SKM-1 treated with dmso at 0.1 percent for 144 hours (cell line): ENCODE data around the gene ZNF491.
A peak's percentile ranks its signal among the peaks of the same experiment; 100 is the strongest.
"Not testable (repeated sequence)": the region's sequence is repeated elsewhere in the genome, so short reads cannot be mapped to it uniquely, and the experiment has no call there.

Source experiments
- DNase-seq: peaks from one replicate; lab custom pipeline; 2025; ENCODE audit not compliant: unreplicated experiment; lab: John Stamatoyannopoulos, UW

Gene ZNF491

DNA sequence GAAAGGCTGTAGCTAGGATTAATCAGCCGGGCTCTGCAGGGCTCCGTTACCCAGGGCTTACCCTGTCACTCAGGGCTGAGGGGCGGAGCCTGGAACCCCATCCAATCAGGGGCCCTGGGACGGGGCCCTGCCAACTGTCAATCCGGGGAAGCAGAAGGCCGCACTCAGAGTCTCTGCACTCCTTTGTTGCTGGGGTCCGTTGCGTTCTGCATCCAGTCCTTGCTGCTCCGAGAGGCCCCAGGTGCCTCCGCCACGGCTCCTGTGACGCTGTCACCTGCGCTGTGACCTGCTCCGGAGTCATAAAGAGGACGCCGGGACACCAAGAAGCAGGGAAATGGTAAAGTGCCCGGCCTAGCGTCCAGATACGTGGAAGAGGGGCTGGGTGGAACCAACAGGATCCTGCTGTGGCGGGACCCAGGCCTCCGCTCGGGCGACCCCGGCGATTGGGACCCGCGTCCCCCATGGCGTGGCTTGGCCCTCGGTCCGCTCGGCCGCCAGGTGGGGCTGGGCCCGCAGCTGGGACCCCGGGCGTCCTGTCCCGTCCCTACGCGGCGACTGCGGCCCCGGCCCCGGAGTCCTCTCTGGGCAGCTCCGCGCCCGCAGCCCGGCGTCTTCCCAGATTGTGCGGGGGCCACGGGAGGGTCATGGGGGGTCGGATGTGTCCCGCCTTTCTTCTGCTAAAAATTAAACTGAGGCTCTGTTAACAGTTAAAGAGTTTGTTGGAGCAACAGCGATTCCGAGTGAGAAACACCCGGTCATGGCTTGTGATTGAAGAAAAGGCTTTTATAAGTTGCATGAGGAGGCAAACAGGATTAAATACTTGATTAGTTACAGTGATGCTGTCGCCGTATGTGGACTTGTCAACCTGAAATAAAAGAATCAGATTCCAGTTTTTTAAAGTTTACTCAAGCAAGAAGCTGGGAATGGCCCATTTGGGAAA lies at the start of gene ZNF491:
Gene ZNF491 (plus strand): TSS at position 133 of the 940 bp plus-strand sequence. CDS start 7,431 bp downstream, outside the sequence.
- peak; percentile 88 for DNase-seq

DNA sequence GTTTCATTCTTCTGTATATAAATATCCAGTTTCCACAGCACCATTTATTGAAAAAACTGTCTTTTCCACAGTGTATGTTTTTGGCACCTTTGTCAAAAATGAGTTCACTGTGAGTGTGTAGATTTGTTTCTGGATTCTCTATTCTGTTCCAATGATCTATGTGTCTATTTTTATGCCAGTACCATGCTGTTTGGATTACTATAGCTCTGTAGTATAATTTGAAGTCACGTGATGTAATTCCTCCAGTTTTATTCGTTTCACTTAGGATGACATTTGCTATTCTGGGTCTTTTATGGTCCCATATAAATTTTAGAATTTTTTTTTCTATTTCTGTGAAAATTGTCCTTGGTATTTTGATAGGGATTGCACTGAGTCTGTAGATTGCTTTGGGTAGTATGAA lies 48.6 kb upstream of the ZNF491 start:
- DNase-seq, result no peak

DNA sequence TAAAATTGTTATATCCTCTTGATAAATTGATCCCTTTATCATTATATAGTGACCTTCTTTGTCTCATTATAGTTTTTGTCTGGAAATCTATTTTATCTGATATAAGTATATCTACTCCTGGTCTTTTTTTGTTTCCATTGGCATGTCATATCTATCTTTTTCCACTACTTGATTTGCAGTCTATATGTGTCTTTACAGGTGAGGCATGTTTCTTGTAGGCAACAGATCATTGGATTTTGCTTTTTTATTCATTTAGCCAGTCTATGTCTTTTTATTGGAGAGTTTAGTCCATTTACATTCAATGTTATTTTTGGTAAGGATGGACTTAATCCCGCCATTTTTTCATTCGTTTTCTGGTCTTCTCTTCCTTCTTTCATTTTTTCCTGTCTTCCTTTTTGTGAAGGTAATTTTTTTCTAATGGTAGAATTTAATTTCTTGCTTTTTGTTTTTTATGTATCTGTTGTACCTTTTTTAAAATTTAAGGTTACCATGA lies 46.0 kb upstream of the ZNF491 start:
- no peak for DNase-seq

DNA sequence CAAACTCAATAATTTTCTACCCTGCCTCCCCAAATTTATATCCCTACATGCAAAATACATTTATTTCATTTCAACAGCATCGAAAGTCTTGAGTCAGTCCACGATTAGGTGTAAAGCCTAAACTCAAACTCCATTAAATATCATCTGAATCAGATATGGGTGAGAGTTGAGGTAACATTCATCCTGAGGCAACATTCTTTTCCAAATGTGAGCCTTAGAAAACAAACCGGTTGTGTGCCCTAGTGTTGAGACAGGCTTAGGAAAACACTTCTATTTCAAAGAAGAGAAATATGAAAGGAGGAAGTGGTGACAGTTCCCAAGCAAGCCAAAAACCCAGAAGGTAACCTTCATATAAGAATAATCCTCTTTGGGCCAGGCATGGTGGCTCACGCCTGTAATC lies 43.7 kb upstream of the ZNF491 start:
- no peak for DNase-seq

DNA sequence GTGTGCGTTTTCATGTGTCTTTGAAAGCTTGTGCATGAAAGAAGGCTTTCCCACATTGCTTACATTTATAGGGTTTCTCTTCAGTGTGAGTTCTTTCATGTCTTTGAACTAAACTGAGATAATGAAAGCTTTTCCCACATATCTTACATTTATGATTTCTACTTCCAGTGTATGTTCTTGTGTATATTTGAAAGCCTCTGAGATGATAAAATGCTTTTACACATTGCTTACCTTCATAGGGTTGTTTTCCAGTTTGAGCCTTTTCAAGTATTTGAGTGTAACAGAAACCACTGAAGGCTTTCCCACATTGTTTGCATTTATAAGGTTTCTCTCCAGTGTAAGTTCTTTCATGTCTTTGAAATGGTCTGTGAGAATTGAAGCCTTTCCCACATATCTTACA lies 41.4 kb upstream of the ZNF491 start:
- DNase-seq, result no peak

DNA sequence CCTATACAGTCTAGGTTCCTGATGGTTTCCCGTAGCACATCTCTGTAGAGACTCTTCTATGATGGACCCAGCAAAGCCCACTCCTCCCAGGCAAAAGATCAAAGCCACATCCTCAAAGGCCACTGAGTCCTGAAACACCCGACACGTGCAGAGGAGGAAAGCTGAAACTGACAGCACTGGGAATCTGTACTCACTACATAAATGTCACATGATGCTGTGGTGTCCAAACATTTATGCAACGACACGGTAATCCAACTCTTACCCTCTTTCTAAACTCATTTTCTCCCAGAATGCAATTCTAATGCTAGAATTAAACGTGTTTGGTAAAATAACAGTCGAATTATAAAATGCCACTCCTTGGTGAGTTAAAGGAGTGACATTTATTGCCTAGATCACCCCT lies 38.5 kb upstream of the ZNF491 start:
- DNase-seq, result no peak

DNA sequence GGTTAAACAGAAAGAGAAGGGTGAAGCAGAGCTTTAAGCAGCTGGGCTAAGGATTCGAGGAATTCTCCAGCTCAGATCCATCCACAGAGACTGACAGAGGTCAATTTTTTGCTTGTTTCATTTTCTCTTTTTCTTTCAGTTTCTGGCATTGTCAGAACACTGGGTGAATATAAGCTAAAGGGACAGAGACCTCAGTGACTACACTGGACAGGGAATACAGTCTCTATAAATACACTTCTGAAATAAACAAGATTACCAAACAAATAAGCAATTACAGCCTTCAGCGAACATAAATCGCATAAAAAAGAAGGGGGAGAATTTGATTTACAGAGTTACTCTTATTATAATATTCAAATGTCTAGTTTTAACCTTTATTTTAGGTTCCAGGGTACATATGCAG lies 35.2 kb upstream of the ZNF491 start:
- DNase-seq, result no peak

DNA sequence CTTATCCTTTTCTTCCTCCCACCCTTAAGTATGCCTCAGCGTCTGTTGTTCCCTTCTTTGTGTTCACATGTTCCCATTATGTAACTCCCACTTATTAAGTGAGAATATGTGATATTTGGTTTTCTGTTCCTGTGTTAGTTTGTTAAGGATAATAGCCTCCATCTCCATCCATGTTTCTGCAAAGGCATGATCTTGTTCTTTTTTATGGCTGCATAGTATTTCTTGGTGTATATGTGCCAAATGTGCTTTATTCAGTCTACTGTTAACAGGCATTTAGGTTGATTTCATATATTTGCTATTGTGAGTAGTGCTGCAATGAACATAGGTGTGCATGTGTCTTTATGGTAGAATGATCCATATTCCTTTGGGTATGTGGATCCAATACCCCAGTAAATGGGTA lies 34.7 kb upstream of the ZNF491 start:
- DNase-seq, result no peak

DNA sequence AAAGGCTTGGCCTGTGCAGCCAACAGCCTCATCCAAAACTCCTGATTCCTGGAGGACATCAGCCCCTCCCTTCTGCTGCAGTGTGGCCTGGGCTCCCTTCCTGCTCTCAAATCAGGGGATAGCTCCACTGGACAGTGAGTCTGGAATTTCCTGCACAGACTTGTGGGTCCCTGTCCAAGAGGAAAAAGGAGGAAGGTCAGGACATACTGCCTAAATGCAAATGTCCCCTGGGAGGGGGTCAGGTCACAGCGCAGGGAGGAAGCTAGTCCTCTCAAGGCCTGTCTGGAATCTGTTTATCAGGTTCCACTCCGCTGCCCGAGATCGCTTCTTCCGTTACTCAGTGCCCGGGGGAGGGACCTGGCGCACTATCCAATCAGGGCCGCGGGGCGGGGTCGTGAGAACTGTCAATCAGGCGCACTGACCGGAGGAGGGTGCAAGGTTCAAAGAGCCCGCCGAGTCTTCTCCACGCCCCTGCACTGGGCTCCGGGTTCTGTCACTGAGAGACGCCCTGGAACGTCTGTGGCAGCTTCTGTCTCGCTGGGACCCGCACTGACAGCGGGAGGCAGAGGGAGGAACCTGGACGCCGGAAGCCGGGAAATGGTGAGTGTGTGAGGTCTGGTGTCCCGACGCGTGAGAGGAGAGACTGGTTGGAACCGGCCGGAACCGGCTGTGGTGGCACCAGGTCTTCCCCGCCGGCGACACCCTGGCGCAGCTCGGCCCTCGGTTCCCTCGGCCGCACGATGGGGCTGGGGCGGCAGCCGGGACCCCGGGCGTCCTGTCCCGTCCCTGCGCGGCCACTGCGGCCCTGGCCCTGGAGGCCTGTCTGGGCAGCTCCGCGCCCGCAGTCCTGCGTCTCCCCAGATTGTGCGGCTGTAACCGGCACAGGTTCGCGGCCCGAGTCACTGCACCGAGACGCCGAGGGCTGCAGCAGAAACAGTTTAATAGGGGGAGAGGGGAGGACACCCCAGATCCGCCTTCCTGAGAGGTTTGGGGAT lies 31.4 kb upstream of the ZNF491 start, which contains the start of gene ZNF441:
Gene ZNF441 (plus strand): TSS at position 404 of the 995 bp plus-strand sequence. CDS start 194 bp downstream, at position 598.
- DNase-seq, result peak; percentile 92

DNA sequence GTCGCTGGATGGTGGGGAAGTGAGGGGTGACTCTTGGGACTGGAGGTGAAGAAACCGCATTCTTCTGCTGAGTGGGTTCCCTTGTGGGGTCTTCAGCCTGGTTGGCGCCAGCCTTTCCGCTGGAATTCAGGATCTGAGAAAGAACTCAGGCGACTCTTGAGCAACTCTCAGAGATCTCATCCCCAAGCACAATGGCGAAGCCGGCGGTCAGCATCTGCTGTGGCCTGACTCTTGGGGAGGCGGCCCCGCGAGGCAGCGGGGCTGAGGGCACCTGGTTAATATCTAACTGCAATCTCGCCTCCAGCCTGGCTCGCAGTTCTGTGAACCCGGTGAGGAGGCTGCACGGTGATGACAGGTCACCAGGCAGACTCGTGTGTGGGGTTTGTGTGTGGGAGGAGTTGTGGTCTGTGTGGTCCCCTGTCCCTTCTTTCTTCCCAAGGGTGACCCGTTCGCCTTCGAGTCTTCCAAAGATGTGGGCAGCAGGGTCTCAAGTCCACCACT lies 30.6 kb upstream of the ZNF491 start:
- DNase-seq, result no peak

DNA sequence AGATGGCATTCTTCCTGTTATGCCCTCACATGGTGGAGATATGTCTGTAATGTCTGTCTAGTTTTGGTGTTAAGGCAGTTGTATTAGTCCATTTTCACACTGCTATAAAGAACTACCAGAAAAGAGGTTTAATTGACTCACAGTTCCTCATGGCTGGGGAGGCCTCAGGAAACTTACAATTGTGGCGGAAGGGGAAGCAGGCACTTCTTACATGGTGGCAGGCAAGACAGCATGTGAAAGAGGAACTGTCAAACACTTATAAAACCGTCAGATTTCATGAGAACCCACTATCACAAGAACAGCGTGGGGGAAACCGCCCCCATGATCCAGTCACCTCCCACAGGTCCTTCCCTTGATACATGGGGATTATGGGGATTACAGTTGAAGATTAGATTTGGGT lies 28.3 kb upstream of the ZNF491 start:
- DNase-seq, result no peak

DNA sequence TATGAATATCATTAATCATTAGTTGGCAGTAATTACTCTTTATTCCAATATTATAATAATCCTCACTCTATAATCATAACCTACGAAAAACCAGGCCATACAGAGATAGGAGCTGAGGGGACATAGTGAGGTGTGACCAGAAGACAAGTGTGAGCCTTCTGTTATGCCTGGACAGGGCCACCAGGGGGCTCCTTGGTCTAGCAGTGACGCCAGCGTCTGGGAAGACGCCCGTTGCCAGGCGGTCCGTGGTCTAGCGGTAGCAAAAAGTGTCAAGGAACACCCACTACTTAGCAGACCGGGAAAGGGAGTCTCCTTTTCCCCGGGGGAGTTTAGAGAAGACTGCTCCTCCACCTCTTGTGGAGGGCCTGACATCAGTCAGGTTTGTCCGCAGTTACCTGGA lies 26.8 kb upstream of the ZNF491 start:
- DNase-seq, result not testable (repeated sequence)

DNA sequence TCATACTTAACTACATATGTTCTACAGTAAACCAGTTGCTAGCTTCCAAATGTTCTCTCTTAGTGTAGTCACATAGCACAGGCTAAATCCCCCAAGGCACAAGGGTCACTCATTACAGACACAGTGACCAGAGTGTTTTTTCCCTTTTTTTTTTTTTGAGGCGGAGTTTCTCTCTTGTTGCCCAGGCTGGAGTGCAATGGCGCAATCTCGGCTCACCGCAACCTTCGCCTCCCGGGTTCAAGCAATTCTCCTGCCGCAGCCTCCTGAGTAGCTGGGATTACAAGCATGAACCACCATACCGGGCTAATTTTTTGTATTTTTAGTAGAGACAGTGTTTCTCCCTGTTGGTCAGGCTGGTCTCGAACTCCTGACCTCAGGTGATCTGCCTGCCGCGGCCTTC lies 21.7 kb upstream of the ZNF491 start:
- DNase-seq, result not testable (repeated sequence)

DNA sequence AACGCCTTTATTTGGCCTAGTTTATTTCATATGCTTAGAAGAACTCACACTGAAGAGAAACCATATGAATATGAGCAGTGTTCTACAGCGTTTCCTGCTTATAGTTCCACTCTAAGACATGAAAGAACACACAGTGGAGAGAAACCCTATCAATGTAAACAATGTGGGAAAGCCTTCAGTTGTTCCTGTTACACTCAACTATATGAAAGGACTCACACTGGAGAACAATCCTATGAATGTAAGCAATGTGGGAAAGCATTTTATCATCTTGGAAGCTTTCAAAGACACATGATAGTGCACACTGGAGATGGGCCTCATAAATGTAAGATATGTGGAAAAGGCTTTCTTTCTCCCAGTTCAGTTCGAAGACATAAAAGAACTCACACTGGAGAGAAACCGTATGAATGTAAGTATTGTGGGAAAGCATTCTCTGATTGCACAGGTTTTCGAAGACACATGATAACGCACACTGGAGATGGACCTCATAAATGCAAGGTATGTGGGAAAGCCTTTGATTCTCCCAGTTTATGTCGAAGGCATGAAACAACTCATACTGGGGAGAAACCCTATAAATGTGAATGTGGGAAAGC lies 17.8 kb upstream of the ZNF491 start:
- DNase-seq, result no peak

DNA sequence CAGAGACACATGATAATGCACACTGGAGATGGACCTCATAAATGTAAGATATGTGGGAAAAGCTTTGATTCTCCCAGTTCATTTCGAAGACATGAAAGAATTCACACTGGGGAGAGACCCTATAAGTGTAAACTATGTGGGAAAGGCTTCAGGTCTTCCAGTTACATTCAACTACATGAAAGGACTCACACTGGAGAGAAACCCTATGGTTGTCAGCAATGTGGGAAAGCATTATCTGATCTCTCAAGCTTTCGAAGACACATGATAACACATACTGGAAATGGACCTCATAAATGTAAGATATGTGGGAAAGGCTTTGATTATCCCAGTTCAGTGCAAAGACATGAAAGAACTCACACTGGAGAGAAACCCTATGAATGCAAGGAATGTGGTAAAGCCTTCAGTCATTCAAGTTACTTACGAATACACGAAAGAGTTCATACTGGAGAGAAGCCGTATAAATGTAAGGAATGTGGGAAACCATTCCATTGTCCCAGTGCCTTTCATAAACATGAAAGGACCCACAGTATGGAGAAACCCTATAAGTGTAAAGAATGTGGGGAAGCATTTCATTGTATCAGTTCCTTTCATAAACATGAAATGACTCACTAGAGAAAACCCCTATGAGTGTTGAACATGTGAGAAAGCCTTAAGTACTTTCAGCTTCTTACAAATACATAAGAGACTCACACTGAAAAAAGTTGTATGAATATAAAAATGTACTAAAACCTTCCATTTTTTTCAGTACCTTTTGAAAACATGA lies 16.8 kb upstream of the ZNF491 start:
- no peak for DNase-seq

DNA sequence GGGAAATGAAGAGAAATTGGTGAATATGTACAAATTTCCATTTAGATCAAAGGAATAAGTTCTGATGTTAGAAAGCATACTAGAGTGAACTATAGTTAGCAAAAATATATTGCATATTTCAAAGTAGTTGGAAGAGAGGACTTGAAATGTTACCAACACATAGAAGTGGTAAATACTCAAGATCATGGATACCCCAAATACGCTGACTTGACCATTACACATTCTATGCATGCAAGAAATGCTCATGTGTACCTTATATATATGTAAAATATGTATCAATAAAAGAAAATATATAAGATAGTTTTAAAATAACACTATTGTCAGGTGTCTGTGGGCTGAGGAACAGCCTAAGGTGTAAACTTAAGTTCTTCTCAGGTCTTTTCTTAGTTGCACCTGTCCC lies 14.6 kb upstream of the ZNF491 start:
- no peak for DNase-seq

DNA sequence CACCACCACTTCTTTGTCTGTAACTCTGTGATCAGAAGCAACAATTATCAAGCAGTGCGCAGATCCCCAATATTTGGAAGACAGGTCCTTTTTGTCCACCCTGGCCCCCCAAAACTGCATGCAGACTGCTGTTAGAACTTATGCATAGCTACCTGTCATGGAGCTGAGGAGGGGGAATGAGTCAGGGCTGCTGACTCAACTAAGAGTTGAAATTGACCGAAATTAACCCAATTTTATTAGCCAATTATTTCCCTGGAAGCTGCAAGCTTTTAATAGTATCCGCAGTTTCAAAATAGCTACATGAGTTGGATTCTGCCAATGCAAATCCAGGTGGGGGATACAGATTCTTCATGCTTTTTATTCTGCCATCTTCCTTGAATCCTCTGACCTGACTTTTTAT lies 14.0 kb upstream of the ZNF491 start:
- DNase-seq, result no peak

DNA sequence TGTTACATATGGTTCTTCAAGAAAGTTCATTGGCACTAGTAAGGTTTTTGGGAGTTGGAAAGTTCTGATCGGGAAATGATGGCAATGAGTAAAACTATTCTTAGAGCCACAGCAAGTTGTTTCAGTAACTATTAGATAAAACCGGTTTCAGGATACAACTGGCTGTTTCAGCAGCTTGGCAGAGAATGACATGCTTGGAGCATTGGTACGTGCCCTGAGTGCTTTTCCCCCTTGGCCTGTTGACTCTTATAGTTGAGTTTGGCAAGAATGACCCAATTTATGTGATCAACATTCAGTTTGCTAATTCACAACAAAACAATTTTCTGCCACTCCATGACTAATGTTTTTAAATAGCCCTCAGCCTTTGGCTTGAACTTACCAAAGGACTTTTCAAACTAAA lies 10.8 kb upstream of the ZNF491 start:
- no peak for DNase-seq

DNA sequence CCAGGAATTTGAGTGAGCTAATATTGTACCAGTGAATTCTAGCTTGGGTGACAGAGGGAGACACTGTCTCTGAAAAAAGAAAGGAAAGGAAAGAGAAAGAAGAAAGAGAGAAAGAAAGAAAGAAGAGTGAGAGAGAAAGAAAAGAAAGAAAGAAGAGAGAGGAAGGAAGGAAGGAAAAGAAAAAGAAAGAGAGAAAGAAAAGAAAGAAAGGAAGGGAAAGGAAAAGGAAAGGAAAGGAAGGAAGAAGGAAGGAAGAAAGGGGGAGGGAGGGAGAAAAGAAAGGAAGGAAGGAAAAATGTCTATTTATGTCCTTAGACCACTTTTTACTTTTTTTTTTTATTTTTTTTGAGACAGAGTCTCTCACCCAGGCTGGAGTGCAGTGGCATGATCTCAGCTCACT lies 5.4 kb upstream of the ZNF491 start:
- no peak for DNase-seq

DNA sequence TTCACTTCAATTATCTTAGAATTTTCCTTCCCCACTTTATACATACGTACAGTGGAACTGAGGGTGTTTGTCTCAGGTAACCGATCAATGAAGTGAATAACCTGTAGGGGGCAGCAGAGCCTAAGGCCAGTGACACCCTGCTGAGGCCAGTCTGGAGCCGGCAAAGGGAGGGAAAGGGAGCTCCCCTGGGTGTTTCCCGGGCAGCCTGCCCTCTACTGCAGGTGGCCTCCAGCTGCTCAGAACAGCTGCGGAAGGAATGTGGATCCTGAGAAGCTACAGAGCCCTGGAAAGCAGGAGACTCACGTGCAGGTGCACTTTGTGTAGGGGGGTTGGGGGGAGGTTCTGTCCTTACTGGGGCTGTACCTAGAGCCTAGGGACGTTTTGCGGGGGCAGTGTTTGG lies 832 bp upstream of the ZNF491 start:
- peak; percentile 79 for DNase-seq
